HepG2 (cell line): Measurements from ENCODE around the gene CSTB. TPM values are rescaled to one million over a fixed set of nuclear protein-coding genes. Genes with fewer than 3 reads are reported as not detected.

ENCODE experiments used
- ATAC-seq: fragments of 200-7000 bp; cut with Tn5 transposase; 3 replicates; pipeline ENCODE4 v1.9.1; 2020; ENCODE audit warnings: mild to moderate bottlenecking, moderate library complexity
- BruUV-seq: library from RNA; stranded (reverse); fragments of 400-500 nt; replicated peaks from 2 replicates; lab custom pipeline; 2021; lab: Mats Ljungman, UMichigan
- CTCF ChIA-PET: fragments of 300-600 bp; formaldehyde crosslinking; extraction: SDS; loops from one replicate; lab custom pipeline; 2021; ENCODE audit warnings: low total read pairs, inconsistent platforms, low intra/inter-chr PET ratio; lab: Yijun Ruan, JAX
- POLR2A ChIA-PET: fragments of 350-600 bp; sonication (Branson Sonifier 250); formaldehyde crosslinking; loops from one replicate; lab custom pipeline; 2020; ENCODE audit warnings: antibody characterized with exemption, inconsistent platforms; lab: Yijun Ruan, JAX
- DNase-seq: peaks from one replicate; pipeline ENCODE4 v3.0.0-alpha.2; 2015; ENCODE audit warnings: low spot score
- FAIRE-seq: peaks from 3 replicates; lab custom pipeline; 2011; peaks lifted over from hg19 to GRCh38; lab: Jason Lieb, UNC
- H2AFZ ChIP-seq: one replicate; pipeline ENCODE4 v1.6.1; 2011; ENCODE audit warnings: low read length, inconsistent platforms
- H3K27ac ChIP-seq: fragments of 300-600 bp; 3 replicates; pipeline ENCODE4 v1.8.0; 2011; ENCODE audit warnings: mixed run types, mild to moderate bottlenecking, mixed read lengths, low read length, inconsistent platforms; ENCODE audit not compliant: insufficient read depth; ENCODE audit errors: extremely low read length
- H3K27me3 ChIP-seq, 2 experiments: fragments of 200-600 bp in 1 of 2; 2 replicates in 1 of 2; 3 replicates in 1 of 2; pipeline versions ENCODE4 v1.6.0 to v1.8.0; 2011; ENCODE audit warnings: low read length in 2 of 2, mild to moderate bottlenecking in 2 of 2, moderate library complexity in 2 of 2, inconsistent platforms in 1 of 2; ENCODE audit not compliant: insufficient read depth in 2 of 2, control insufficient read depth in 1 of 2
- H3K36me3 ChIP-seq, 2 experiments: fragments of 200-600 bp in 1 of 2; replicated peaks in 1 of 2; 2 replicates in 1 of 2; 3 replicates in 1 of 2; pipeline versions ENCODE4 v1.5.1 to v1.8.0; 2011; ENCODE audit warnings: low read length in 2 of 2, inconsistent platforms in 1 of 2; ENCODE audit not compliant: insufficient read depth in 2 of 2, control insufficient read depth in 1 of 2
- H3K4me1 ChIP-seq: 2 replicates; pipeline ENCODE4 v1.5.1; 2012; ENCODE audit warnings: low read length, inconsistent platforms; ENCODE audit not compliant: insufficient read depth
- H3K4me2 ChIP-seq: 2 replicates; pipeline ENCODE4 v1.6.0; 2011; ENCODE audit warnings: low read depth, low read length, inconsistent platforms
- H3K4me3 ChIP-seq, 3 experiments: fragments of 200-600 bp in 1 of 3; sonication (generic), shearing (Covaris generic) in 1 of 3; replicated peaks in 1 of 3; 2 replicates each; pipeline ENCODE4 v1.5.1; 2011 to 2016; ENCODE audit warnings: low read length in 3 of 3, inconsistent platforms in 2 of 3, low read depth in 2 of 3, mild to moderate bottlenecking in 2 of 3, control low read depth in 1 of 3, mixed read lengths in 1 of 3; ENCODE audit not compliant: insufficient read depth in 1 of 3
- H3K79me2 ChIP-seq: one replicate; pipeline ENCODE4 v1.6.1; 2011; ENCODE audit warnings: low read length, inconsistent platforms; ENCODE audit not compliant: insufficient read depth
- H3K9ac ChIP-seq: 2 replicates; pipeline ENCODE4 v1.6.0; 2011; ENCODE audit warnings: mild to moderate bottlenecking, low read depth, low read length, inconsistent platforms; ENCODE audit not compliant: insufficient read depth
- H3K9me3 ChIP-seq: 2 replicates; pipeline ENCODE4 v1.5.1; 2012; ENCODE audit warnings: mild to moderate bottlenecking, low read length
- H4K20me1 ChIP-seq: 2 replicates; pipeline ENCODE4 v1.6.0; 2011; ENCODE audit warnings: inconsistent platforms, mild to moderate bottlenecking, low read length, moderate library complexity; ENCODE audit not compliant: insufficient read depth
- CEBPB ChIP-seq: IDR thresholded peaks from 2 replicates; pipeline ENCODE4 v1.6.1; 2011; ENCODE audit warnings: low read depth, low read length, improper control_type of control experiment, borderline replicate concordance
- KLF9 ChIP-seq: IDR thresholded peaks from 2 replicates; pipeline ENCODE4 v1.6.1; 2016; ENCODE audit warnings: low read depth
- SAP130 ChIP-seq: IDR thresholded peaks from 2 replicates; pipeline ENCODE4 v1.6.1; 2016; ENCODE audit warnings: low read depth
- SIN3A ChIP-seq: IDR thresholded peaks from 2 replicates; pipeline ENCODE4 v1.6.1; 2011; ENCODE audit warnings: low read depth, mild to moderate bottlenecking, control low read depth, low read length, borderline replicate concordance
- SMAD1 ChIP-seq: sonication (generic); formaldehyde crosslinking; IDR thresholded peaks from 2 replicates; pipeline ENCODE4 v1.4.0; 2020; ENCODE audit warnings: missing genetic modification reagents, low read depth, mild to moderate bottlenecking, borderline replicate concordance
- THAP11 ChIP-seq: IDR thresholded peaks from 2 replicates; pipeline ENCODE4 v1.6.1; 2016; ENCODE audit warnings: missing biosample characterization, missing genetic modification reagents
- ZBTB38 ChIP-seq: sonication (generic); formaldehyde crosslinking; IDR thresholded peaks from 2 replicates; pipeline ENCODE4 v1.5.1; 2020; ENCODE audit warnings: mild to moderate bottlenecking, missing genetic modification reagents
- ZFP62 ChIP-seq: sonication (generic); formaldehyde crosslinking; IDR thresholded peaks from 2 replicates; pipeline ENCODE4 v1.4.0; 2020; ENCODE audit warnings: missing genetic modification reagents
- ZFP90 ChIP-seq: sonication (generic); formaldehyde crosslinking; IDR thresholded peaks from 2 replicates; pipeline ENCODE4 v1.8.0; 2022; ENCODE audit warnings: missing genetic modification reagents, mild to moderate bottlenecking, inconsistent platforms, borderline replicate concordance
- ZNF33B ChIP-seq: sonication (generic); formaldehyde crosslinking; IDR thresholded peaks from 2 replicates; pipeline ENCODE4 v1.5.1; 2020; ENCODE audit warnings: mild to moderate bottlenecking, missing genetic modification reagents
- ZNF792 ChIP-seq: IDR thresholded peaks from 2 replicates; pipeline ENCODE4 v1.6.1; 2016
- WGBS: methylation state at CpG from one replicate; pipeline ENCODE4 v1.1.6; 2017; ENCODE audit warnings: low lambda C conversion rate; 5-methylcytosine and 5-hydroxymethylcytosine counted together
- in situ Hi-C: cut with HindIII; loops from 2 replicates; pipeline ENCODE4 v1.10.0; 2017; ENCODE audit warnings: low pct_unique_long_range_greater_than_20kb; ENCODE audit not compliant: extremely low pct_ligation_motif_present
- intact Hi-C: fragments of 100-400 bp; cut with micrococcal nuclease; formaldehyde crosslinking; loops from one replicate; pipeline ENCODE4 v1.10.0; 2022; ENCODE audit not compliant: unreplicated experiment
- polyA plus RNA-seq, 8 experiments: library from polyadenylated mRNA; depleted of rRNA in 3 of 8; stranded (reverse) in 7 of 8; unstranded in 1 of 8; fragments of >200 nt; fragmentation: Illumina TruSeq in 4 of 8; extraction: Trizol in 4 of 8; gene quantifications; 2 replicates each; pipeline versions ENCODE4 v1.2.1 to v1.2.3, GENCODE V29; 2011 to 2016; ENCODE audit warnings: low read depth in 4 of 8, missing spikeins in 1 of 8, mixed read lengths in 1 of 8; ENCODE audit not compliant: insufficient read depth in 1 of 8
- total RNA-seq, 5 experiments: library from RNA; depleted of rRNA; stranded (reverse); fragments of >200 nt; fragmentation: Illumina TruSeq; extraction: Trizol; gene quantifications; 2 replicates each; pipeline ENCODE4 v1.2.3, GENCODE V29; 2016; ENCODE audit warnings: low read depth in 1 of 5
- TF ChIP-seq, protein P1 (sequence below): sonication (generic); formaldehyde crosslinking; IDR thresholded peaks from 2 replicates; pipeline ENCODE4 v1.8.1; 2022; ENCODE audit warnings: mild to moderate bottlenecking, missing genetic modification reagents
- TF ChIP-seq, protein P2 (sequence below): sonication (generic); formaldehyde crosslinking; IDR thresholded peaks from 2 replicates; pipeline ENCODE4 v1.8.1; 2022; ENCODE audit warnings: low read depth, mild to moderate bottlenecking, missing genetic modification reagents
- TF ChIP-seq, protein P3 (sequence below): sonication (generic); formaldehyde crosslinking; IDR thresholded peaks from 2 replicates; pipeline ENCODE4 v1.8.0; 2022; ENCODE audit warnings: missing genetic modification reagents, mild to moderate bottlenecking, borderline replicate concordance
- TF ChIP-seq, protein P4 (sequence below): sonication (generic); formaldehyde crosslinking; IDR thresholded peaks from 2 replicates; pipeline ENCODE4 v1.5.0; 2020; ENCODE audit warnings: mild to moderate bottlenecking, missing genetic modification reagents, borderline replicate concordance

The CSTB gene
- total and polyA plus RNA-seq, 2 of the 13 experiments (the other 11 are each of a cell fraction or from before 2014, with no cell fraction given), result 11.7 to 94.1 TPM

DNA sequence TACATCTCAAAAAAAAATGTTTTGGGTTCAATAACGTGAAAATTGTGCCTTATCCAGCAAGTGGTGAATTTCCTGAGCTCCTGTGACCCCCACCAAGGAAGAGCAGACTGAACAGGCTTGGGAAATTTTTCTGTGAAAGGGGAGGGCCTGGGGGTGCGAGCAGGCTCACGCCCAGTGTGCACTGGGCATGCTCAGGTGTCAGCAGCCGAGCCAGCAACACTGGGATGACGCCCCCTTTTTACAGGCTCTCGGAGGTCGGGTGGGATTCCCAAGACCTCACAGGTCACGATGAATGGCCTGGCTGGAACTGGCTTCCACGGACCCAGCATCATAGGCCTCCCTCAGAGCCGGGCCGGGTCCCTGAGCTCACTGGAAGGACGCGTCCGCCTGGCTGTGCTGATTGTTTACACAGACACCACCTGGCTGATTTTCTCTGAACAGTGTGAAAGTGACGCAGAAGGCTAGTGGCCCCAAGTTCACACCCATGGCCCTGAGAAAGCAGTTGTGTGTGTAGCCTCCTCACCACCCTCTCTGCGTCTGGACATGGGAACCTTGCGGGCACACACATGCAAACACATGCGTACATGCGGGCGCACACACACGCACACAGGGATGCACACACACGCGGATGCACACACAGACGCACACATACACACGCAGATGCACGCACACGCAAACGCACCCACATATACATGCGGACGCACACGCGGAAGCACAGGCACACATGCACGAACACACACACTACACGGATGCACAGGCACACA is 9.2 kb downstream of the CSTB start:
- H3K4me3 ChIP-seq, result no peak overlapping the region
- H3K9ac ChIP-seq, result no peak overlapping the region
- H3K4me2 ChIP-seq, result no peak overlapping the region
- intact Hi-C loops (no loop called here), in situ Hi-C loops (no loop called here)
- BruUV-seq, result no TSS peak
- no peak overlapping the region for H3K27ac ChIP-seq
- H2AFZ ChIP-seq, result no peak overlapping the region
- no peaks in the 10 kb centered on the region for H3K9me3 ChIP-seq
- FAIRE-seq (no peak), DNase-seq (no peak), ATAC-seq (peak; percentile 55)
- WGBS, result 86% methylated on average over 20 of the region's 34 CpGs
- no peaks in the 10 kb centered on the region for H3K79me2 ChIP-seq
- no peaks in the 10 kb centered on the region for H4K20me1 ChIP-seq
- no peaks in the 10 kb centered on the region for H3K27me3 ChIP-seq
- peaks cover 33% of the 10 kb centered on the region for H3K4me1 ChIP-seq
- CTCF ChIA-PET, result no interaction called here
- POLR2A ChIA-PET, result no interaction called here
- H3K36me3 ChIP-seq, result 0 out of 5 replicates have a peak, but pooled peaks cover 0 to 3% of the 10 kb centered on the region in 2 experiments
- TF ChIP-seq, protein P1, sequence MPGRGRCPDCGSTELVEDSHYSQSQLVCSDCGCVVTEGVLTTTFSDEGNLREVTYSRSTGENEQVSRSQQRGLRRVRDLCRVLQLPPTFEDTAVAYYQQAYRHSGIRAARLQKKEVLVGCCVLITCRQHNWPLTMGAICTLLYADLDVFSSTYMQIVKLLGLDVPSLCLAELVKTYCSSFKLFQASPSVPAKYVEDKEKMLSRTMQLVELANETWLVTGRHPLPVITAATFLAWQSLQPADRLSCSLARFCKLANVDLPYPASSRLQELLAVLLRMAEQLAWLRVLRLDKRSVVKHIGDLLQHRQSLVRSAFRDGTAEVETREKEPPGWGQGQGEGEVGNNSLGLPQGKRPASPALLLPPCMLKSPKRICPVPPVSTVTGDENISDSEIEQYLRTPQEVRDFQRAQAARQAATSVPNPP, result no peak
- no peak for TF ChIP-seq ZNF792 (CRISPR knock-in tag)
- TF ChIP-seq SAP130 (CRISPR knock-in tag), result no peak; the same call in 1 of the 2 replicates
- TF ChIP-seq SMAD1, result no peak
- TF ChIP-seq, protein P2, sequence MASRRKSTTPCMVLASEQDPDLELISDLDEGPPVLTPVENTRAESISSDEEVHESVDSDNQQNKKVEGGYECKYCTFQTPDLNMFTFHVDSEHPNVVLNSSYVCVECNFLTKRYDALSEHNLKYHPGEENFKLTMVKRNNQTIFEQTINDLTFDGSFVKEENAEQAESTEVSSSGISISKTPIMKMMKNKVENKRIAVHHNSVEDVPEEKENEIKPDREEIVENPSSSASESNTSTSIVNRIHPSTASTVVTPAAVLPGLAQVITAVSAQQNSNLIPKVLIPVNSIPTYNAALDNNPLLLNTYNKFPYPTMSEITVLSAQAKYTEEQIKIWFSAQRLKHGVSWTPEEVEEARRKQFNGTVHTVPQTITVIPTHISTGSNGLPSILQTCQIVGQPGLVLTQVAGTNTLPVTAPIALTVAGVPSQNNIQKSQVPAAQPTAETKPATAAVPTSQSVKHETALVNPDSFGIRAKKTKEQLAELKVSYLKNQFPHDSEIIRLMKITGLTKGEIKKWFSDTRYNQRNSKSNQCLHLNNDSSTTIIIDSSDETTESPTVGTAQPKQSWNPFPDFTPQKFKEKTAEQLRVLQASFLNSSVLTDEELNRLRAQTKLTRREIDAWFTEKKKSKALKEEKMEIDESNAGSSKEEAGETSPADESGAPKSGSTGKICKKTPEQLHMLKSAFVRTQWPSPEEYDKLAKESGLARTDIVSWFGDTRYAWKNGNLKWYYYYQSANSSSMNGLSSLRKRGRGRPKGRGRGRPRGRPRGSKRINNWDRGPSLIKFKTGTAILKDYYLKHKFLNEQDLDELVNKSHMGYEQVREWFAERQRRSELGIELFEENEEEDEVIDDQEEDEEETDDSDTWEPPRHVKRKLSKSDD (CRISPR knock-in tag), result 0 out of 2 replicates have a peak, but pooled peaks have one; percentile 52
- TF ChIP-seq ZNF33B (CRISPR knock-in tag), result no peak
- TF ChIP-seq, protein P3, sequence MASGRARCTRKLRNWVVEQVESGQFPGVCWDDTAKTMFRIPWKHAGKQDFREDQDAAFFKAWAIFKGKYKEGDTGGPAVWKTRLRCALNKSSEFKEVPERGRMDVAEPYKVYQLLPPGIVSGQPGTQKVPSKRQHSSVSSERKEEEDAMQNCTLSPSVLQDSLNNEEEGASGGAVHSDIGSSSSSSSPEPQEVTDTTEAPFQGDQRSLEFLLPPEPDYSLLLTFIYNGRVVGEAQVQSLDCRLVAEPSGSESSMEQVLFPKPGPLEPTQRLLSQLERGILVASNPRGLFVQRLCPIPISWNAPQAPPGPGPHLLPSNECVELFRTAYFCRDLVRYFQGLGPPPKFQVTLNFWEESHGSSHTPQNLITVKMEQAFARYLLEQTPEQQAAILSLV, result 0 out of 2 replicates have a peak, but pooled peaks have one; percentile 36
- no peak for TF ChIP-seq CEBPB
- TF ChIP-seq, protein P4, sequence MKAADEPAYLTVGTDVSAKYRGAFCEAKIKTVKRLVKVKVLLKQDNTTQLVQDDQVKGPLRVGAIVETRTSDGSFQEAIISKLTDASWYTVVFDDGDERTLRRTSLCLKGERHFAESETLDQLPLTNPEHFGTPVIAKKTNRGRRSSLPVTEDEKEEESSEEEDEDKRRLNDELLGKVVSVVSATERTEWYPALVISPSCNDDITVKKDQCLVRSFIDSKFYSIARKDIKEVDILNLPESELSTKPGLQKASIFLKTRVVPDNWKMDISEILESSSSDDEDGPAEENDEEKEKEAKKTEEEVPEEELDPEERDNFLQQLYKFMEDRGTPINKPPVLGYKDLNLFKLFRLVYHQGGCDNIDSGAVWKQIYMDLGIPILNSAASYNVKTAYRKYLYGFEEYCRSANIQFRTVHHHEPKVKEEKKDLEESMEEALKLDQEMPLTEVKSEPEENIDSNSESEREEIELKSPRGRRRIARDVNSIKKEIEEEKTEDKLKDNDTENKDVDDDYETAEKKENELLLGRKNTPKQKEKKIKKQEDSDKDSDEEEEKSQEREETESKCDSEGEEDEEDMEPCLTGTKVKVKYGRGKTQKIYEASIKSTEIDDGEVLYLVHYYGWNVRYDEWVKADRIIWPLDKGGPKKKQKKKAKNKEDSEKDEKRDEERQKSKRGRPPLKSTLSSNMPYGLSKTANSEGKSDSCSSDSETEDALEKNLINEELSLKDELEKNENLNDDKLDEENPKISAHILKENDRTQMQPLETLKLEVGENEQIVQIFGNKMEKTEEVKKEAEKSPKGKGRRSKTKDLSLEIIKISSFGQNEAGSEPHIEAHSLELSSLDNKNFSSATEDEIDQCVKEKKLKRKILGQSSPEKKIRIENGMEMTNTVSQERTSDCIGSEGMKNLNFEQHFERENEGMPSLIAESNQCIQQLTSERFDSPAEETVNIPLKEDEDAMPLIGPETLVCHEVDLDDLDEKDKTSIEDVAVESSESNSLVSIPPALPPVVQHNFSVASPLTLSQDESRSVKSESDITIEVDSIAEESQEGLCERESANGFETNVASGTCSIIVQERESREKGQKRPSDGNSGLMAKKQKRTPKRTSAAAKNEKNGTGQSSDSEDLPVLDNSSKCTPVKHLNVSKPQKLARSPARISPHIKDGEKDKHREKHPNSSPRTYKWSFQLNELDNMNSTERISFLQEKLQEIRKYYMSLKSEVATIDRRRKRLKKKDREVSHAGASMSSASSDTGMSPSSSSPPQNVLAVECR (CRISPR knock-in tag), result 0 out of 2 replicates have a peak, but pooled peaks have one; percentile 7
- no peak for TF ChIP-seq THAP11 (CRISPR knock-in tag)
- TF ChIP-seq ZFP62 (CRISPR knock-in tag), result no peak
- no peak for TF ChIP-seq ZFP90 (CRISPR knock-in tag)
- no peak for TF ChIP-seq KLF9 (CRISPR knock-in tag)
- peak; percentile 55; the same call in 1 of the 2 replicates for TF ChIP-seq ZBTB38 (CRISPR knock-in tag)
- TF ChIP-seq SIN3A, result no peak
